Renal cortex interstitium (tissue), 15 donors: ENCODE results near the gene STAT5A. TPM values are rescaled to one million over a fixed set of nuclear protein-coding genes. Genes with fewer than 3 reads are reported as not detected.
A peak's percentile ranks its signal among the peaks of the same experiment; 100 is the strongest.
"Not testable (repeated sequence)": the region's sequence is repeated elsewhere in the genome, so short reads cannot be mapped to it uniquely, and the experiment has no call there.

ENCODE experiments used
- DNase-seq, 11 donors: peaks; one replicate each; pipeline ENCODE4 v3.0.0-alpha.2; 2013; ENCODE audit warnings: low read depth in 9 of 11, low spot score in 4 of 11; ENCODE audit errors: extremely low read depth in 1 of 11
- long read RNA-seq, 16 experiments: transcript quantifications; one replicate each; lab custom pipeline, GENCODE V29; 2026
- polyA plus RNA-seq, 3 donors: library from polyadenylated mRNA; unstranded; fragments of 120-200 nt; gene quantifications; one replicate each; pipeline ENCODE4 v1.2.1, GENCODE V29; 2013; ENCODE audit not compliant: insufficient read length in 3 of 3

Gene STAT5A
- polyA plus RNA-seq, result 1 to 10 TPM; 5.2 to 6.8 (median 5.8) TPM
- long read RNA-seq, donor 1, result 0 reads
- long read RNA-seq, donor 2, partial matches to known transcripts, result 0 of 2 reads
- long read RNA-seq, donor 2, other reads (novel, unspliced or antisense), result 0 of 2 reads
- long read RNA-seq, donor 3, result 0 reads
- long read RNA-seq, donor 4, result 0 reads
- long read RNA-seq, donor 5, result 0 reads
- long read RNA-seq, donor 6, result 0 reads
- long read RNA-seq, donor 7, partial matches to known transcripts, result 0 of 1 reads
- long read RNA-seq, donor 7, other reads (novel, unspliced or antisense), result 0 of 1 reads
- long read RNA-seq, donor 8, result 0 reads
- long read RNA-seq, donor 9, result 0 reads
- long read RNA-seq, donor 10, result 0 reads
- long read RNA-seq, donor 11, partial matches to known transcripts, result 0 of 3 reads
- long read RNA-seq, donor 11, other reads (novel, unspliced or antisense), result 0 of 3 reads
- long read RNA-seq, donor 12, result 0 reads
- long read RNA-seq, donor 13, result 0 reads
- long read RNA-seq, donor 14, result 0 reads
- long read RNA-seq, donor 15, result 0 reads
- long read RNA-seq, donor 16, result 0 reads

- DNase-seq, result peak in 8 of 11 donors; percentile 64 to 79 (median 72)
Measured at GRCh38 chr17:42287977-42288802, at the start of gene STAT5A. STAT5A (plus strand) TSS chr17:42288498; CDS start chr17:42289412, 914 bp downstream.

GRCh38 chr17:42239576-42239975, 48.7 kb upstream of the STAT5A start:
- DNase-seq, result not testable (repeated sequence)

DNA sequence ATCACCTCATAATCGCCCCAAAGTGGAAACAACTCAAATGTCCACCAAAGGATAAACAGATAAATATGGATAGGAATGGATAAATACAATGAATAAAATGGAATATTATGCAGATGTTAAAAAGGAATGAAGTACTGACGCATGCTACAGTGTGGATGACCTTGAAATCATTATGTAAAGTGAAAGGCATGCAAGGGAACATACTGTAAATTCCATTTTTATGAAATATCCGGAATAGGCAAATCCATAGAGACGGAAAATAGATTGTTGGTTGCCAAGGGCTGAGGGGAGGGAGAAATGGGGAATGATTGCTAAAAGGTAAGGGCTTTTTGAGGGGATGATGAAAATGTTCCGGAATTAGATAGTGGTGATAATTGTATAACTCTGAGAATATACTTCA, 48.1 kb upstream of the STAT5A start:
- no peak for DNase-seq

- not testable (repeated sequence) for DNase-seq
Measured at GRCh38 chr17:42240863-42241262, 47.4 kb upstream of the STAT5A start.

- DNase-seq, result no peak
Measured at GRCh38 chr17:42241871-42242270, 46.4 kb upstream of the STAT5A start.

GRCh38 chr17:42243493-42243982, 44.8 kb upstream of the STAT5A start:
- no peak for DNase-seq

DNA sequence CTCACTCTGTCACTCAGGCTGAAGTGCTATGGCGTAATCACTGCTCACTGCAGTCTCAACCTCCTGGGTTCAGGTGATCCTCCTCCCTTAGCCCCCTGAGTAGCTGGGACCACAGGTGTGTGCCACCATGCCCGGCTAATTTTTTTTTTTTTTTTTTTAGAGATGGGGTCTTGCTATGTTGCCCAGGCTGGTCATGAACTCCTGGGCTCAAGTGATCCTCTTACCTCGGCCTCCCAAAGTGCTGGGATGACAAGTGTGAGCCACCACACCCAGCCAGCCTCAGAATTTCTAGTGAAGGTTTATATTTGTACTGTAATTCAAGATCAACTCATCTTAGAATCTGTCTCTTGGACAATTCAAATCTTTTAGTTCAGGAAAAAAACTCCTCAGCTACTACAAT, 44.2 kb upstream of the STAT5A start:
- not testable (repeated sequence) for DNase-seq

DNA sequence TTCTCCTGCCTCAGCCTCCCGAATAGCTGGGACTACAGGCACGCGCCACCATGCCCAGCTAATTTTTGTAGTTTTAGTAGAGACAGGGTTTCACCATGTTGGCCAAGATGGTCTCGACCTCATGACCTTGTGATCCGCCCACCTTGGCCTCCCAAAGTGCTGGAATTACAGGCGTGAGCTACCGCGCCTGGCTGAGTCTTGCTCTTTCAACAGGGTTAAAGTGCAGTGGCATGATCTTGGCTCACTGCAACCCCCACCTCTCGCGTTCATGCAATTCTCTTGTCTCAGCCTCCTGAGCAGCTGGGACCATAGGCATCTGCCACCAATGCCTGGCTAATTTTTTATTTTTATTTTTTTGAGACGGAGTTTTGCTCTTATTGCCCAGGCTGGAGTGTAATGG, 43.1 kb upstream of the STAT5A start:
- not testable (repeated sequence) for DNase-seq

DNA sequence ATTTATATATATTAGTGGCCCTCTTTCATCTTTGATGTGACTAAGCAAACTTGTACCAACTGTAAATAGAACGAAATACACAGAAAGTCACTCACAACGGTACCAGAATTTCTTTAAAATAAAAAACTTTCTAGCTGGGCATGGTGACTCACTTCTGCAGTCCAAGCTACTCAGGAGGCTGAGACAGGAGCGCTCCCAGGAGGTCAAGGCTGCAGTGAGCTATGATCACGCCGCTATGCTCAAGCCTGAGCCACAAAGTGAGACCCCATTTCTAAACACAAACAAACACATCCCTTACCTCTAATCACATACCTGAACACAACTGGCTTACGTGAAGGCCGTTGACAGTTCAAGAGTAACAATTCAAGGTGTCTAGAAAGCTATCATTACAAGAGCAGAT, 41.8 kb upstream of the STAT5A start:
- DNase-seq, result no peak

- no peak for DNase-seq
Measured at GRCh38 chr17:42247734-42248133, 40.6 kb upstream of the STAT5A start.

DNA sequence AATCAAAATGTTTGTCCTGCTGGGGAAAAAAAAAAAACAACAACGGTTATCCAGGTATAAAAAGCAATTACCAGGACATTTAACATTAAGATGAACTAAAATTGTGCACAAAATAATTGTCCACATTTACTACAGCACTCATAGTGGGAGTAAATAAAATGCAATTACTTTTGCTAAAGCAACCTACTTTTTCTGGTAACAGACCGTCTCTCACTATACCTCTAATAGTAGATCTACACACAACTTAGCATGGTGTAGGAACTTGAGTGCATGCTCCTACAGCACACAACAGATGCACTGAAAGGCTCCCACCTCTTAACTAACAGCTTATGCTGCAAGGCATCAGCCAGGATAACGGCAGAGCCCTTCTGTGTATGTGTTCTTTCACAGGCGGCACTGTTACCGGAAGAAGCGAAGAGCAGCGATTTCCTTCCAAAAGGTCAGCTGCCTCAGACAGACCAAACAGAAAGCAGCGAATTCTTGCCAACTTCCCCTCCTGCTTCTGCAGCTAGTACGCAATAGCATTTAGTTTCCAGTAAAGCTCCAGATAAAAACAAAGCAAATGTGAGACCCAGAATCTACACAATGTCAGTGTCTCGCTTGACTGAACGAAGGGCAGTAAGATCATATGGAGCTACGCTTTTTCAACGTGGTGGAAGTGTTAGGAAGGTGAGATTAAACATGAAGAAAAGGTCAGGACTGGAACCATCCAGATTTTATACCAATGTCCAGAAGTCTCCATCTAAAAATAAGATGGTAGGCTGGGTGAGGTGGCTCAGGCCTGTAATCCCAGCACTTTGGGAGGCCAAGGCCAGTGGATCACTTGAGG, 39.7 kb upstream of the STAT5A start:
- DNase-seq, result peak in 10 of 11 donors; percentile 27 to 81 (median 52)

- no peak for DNase-seq
Measured at GRCh38 chr17:42249681-42250446, 38.4 kb upstream of the STAT5A start.

DNA sequence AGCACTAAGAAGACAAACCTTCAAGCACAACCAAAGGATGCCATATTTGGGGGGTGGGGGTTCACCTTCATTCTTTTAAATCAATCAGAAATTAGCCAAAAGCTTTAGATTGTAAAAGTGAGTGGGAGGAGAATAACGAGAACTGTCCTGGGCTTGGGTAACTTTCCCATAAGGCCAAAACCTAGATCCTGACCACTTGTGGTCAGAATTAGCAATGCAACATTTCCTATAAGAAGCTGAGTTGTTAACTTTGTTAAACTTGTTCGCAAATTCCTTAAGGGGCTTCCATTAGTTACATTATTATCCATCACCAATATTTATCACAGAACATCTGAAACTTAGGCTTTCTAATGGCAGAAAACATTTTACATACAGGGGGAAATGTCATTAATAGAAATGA, 37.2 kb upstream of the STAT5A start:
- DNase-seq, result no peak

- no peak for DNase-seq
Measured at GRCh38 chr17:42252597-42253550, 35.4 kb upstream of the STAT5A start.

GRCh38 chr17:42253578-42253977, 34.7 kb upstream of the STAT5A start:
- no peak for DNase-seq

- no peak for DNase-seq
Measured at GRCh38 chr17:42255445-42255844, 32.9 kb upstream of the STAT5A start.

GRCh38 chr17:42260318-42260717, 28.0 kb upstream of the STAT5A start:
- DNase-seq, result no peak
